Lung microvascular endothelial cell (primary cell): ENCODE data around the gene MIA. TPM values are rescaled to one million over a fixed set of nuclear protein-coding genes. Genes with fewer than 3 reads are reported as not detected.
A peak's percentile ranks its signal among the peaks of the same experiment; 100 is the strongest.
"Not testable (repeated sequence)": the region's sequence is repeated elsewhere in the genome, so short reads cannot be mapped to it uniquely, and the experiment has no call there.

Experiments
- DNase-seq, 2 donors: peaks; one replicate each; pipeline versions ENCODE4 v3.0.0 to v3.0.0-alpha.2; 2010; ENCODE audit warnings: low read depth in 2 of 2
- total RNA-seq: library from RNA; depleted of rRNA; stranded (reverse); fragments of >200 nt; gene quantifications from 2 replicates; pipeline ENCODE4 v1.2.1, GENCODE V29; 2014

MIA gene
- total RNA-seq, 1 donor from 2014 or later = not detected

DNA sequence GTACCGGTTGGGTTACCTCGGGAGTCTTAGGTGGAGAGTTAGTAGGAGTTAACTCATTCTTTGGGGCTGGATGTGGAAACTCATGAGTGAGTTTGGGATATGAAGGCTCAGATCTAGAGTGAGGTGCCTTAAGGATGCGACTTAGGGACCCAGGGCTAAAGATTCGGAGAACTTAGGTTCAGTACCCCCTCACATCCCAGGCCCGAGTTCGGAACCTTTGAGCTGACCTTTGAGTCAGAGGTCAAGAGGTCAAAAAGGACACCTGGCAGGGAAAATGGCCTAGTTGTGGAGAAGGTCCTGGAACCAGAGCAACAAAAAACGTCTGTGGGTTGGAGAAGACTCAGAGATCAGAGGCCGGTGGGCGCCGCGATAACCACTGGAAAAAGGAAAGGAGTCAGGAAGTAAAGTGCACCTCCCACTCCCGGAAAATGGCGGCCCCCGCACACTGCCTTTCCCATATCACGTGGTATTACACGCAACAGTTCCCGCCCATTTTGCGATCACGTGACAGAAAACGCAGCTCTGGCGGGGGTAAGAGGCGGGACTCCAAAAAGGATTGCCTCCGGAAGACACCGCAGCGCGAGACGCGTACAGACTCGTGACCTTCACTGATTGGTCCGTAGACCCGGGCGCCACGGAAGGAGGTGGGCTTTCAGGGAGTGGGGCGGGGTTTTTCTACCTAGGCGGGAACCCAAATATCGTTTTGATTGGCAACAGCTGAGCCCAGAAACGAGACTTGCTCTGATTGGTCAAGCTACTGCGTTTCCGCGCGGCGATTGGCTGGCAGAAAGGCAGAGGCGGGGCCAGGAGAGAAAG is 25.1 kb upstream of the MIA start, which contains the start of gene ACTMAP:
Gene ACTMAP, minus strand, starts transcription at position 420 of the 816 bp plus-strand sequence. CDS start 674 bp downstream, outside the sequence.
- peak; percentile 100 for DNase-seq

- peak; percentile 98 to 99 for DNase-seq
Measured at GRCh38 chr19:40750874-40751537, 24.3 kb upstream of the MIA start, which contains the start of gene SNRPA. TSS of gene SNRPA (plus strand) at chr19:40751203. CDS start at chr19:40751409, 206 bp downstream.

- no peak for DNase-seq
Measured at GRCh38 chr19:40752257-40752781, 23.0 kb upstream of the MIA start.

DNA sequence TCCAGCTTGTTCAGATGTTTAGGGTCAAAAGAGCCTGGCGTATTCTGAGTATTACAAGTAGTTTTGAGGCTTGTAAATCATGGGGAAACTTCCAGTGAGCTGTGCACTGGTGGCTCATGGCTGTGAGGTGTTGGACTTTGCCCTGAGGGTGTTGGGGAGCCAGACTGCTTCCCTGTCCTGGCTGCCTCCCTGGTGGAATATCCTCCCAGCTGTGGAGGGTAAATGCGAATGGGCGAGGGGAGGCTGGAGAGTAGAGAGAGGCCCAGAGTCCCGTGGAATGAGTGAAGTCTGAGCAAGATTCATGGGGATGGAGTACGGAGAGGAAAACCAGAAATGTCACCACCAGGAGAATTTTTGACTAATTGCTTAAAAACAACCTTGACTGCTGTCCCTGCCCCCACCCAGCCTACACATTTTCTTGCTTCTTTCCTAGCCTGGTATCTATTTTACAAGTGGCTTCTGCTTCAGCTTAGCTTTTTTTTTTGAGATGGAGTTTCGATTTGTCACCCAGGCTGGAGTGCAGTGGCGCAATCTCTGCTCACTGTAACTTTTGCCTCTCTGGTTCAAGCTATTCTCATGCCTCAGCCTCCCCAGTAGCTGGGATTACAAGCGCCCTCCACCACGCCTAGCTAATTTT is 20.6 kb upstream of the MIA start:
- DNase-seq = no peak

DNA sequence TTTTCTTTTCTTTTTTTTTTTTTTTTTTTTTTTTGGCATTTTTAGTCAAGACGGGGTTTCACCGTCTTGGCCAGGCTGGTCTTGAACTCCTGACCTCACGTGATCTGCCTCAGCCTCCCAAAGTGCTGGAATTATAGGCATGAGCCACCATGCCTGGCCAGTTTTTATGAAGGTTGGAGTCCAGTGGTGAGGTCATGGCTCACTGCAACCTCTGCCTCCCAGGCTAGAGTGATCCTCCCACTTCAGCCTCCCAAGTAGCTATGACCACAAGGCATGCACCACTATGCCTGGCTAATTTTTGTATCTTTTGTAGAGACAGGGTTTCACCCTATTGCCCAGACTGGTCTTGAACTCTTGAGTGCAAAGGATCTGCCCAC is 20.1 kb upstream of the MIA start:
- no peak for DNase-seq

DNA sequence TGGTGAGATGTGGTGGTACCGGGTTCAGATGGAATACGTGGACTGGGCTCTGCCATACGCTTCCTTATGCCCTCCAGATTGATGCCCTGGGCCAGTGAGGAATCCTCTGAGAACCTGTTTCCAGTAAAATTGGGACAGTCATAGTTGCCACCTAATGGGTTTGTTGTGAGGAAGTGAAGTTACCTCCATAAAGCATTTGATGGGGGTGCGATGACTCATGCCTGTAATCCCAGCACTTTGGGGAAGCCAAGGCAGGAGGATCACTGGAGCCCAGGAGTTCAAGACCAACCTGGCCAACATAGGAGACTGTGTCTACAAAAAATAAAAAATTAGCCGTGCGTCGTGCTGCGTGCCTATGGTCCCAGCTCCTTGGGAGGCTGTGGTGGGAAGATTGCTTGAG is 19.5 kb upstream of the MIA start:
- DNase-seq = no peak

DNA sequence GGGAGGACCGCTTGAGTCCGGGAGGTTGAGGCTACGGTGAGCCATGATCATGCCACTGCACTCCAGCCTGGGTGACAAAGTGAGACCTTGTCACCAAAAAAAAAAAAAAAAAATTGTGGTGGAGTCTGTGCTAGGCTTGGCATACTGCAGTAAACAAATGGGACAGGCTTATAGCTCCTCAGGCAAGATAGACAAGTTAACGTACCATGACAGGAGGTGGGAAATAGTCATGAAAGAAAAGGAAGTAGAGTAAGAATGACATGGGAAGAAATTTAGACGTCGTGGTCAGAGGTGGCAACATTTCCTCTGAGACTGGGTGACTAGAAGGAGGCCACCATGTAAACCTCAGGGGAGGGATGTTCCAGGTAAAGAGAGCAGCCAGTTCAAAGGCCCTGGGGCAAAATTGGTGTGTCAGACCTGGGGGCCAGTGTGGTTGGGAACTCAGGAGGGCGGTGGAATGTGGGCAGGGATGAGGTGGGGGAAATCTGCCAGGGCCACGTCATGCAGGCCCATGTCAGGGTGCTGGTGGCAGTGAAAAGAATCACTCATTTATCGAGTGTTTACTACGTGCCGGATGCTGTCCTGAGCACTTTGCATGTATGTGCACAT is 18.7 kb upstream of the MIA start:
- no peak for DNase-seq

GRCh38 chr19:40758491-40758890 is 16.8 kb upstream of the MIA start:
- no peak for DNase-seq

- no peak for DNase-seq
Measured at GRCh38 chr19:40759352-40759751, 16.0 kb upstream of the MIA start.

DNA sequence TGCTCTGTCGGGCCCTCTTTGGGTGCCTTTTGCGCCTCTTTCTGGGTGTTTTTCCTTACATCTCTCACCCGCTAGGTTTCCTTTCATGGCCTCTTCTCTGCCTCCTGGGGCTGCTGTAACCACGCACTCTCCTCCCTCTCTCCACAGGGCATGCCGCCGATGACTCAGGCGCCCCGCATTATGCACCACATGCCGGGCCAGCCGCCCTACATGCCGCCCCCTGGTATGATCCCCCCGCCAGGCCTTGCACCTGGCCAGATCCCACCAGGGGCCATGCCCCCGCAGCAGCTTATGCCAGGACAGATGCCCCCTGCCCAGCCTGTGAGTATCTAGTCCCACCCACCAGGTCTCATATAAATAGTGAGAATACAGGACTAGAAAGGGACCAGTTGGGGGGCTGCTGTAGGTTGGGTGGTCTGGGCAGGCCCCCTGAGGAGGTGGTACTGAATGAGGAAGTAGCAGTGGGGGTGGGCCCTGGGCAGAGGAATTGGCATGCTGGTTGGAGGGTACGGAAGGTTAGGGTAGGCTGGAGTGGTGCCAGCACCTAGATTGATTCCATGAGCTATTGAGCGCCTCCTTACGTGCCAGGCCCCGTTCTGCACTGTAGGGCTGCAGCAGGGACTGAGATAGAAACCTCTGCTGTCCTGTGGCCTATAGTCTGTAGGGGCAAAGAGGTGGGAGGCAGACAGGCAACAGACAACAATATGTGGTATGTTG is 12.4 kb upstream of the MIA start:
- no peak for DNase-seq

DNA sequence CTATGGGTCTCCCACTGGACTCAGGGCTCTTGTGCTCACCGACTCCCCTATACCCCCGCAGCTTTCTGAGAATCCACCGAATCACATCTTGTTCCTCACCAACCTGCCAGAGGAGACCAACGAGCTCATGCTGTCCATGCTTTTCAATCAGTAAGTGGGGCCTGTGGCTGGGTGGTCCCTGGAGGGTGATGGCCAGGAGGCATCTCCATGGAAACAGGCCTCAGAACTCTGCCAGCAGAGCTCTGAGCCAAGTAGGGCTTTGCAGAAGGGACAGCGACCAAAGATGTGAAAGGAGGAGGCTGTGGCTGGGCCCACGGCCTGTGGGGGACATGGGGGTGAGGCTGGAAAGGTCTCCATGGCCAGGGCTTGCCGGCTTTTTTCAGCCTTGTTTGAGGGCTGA is 11.8 kb upstream of the MIA start:
- DNase-seq = no peak

DNA sequence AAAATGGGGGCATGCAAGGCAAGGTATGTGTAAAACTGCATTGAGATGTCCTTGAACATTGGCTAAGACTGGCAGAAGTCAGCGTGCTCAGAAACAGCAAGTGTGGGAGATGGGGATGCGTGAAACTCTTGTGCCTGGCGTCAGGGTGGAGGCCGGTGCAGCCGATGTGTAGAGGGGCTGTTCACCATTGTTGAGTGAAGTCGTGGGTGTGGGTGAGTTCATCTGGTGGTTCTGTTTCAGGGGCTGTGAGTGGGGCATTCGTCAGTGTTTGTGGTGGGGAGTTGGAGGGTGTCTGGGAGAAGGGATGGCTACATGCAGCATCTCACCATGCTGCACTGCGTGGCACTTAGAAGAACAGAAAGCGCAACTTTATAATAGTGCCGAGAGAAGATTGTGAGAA is 11.4 kb upstream of the MIA start:
- DNase-seq = no peak

DNA sequence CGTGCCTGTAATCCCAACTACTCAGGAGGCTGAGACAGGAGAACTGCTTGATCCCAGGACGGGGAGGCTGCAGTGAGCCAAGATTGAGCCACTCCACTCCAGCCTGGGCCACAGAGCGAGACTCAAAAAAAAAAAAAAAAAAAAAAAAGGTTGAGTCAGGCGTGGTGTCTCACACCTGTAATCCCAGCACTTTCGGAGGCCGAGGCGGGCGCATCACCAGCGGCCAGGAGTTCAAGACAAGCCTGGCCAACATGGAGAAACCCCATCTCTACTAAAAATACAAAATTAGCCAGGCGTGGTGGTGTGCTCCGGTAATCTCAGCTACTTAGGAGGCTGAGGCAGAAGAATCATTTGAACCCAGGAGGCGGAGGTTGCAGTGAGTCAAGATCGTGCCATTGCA is 8.9 kb upstream of the MIA start:
- not testable (repeated sequence) for DNase-seq

DNA sequence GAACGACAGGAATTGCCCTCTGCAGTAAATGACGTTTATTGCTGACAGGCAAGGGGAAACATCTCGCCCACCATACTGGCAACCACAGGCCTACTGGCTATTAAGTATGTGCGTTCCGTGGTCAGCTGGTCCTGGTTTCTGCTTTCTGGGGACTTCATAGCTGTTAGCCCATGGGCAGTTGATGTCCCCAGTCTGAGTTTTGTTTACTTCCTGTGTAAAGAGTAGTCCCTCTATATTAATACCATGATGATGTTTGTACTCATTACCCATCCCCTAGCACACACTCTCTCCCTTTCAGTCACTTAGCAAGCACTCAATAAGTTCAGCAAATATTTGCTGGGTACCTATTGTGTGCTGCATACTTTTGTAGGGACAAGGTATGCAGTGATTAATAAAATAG is 6.5 kb upstream of the MIA start:
- no peak for DNase-seq

DNA sequence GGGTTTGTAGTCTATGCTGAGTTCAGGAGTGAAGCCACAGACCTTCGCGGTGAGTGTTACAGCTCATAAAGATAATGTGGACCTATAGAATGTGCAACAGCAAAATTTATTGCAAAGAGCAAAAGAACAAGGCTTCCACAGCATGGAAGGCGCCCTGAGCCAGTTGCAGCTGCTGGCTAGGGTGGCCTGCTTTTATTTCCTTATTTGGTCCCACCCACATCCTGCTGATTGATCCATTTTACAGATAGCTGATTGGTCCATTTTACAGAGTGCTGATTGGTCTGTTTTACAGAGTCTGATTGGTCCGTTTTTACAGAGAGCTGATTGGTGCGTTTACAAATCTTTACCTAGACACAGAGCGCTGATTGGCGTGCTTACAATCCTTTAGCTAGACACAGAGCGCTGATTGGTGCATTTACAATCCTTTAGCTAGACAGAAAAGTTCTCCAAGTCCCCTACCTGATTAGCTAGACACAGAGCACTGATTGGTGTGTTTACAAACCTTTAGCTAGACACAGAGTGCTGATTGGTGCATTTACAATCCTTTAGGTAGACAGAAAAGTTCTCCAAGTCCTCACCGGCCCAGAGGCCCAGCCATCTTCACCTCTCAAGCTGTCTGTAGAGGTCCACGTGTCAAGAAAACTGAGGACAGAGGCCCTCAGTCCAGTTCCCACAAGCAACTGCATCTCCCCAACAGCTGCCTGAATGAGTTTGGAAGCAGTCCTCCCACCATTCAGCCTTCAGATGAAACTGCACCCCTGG is 4.0 kb upstream of the MIA start:
- peak in 1 of 2 donors; percentile 17 for DNase-seq

GRCh38 chr19:40775632-40776022 is 306 bp downstream of the MIA start:
- no peak for DNase-seq

- DNase-seq = no peak
Measured at GRCh38 chr19:40776364-40776763, 1.0 kb downstream of the MIA start.

GRCh38 chr19:40776932-40777644 is 1.8 kb downstream of the MIA start:
- DNase-seq = peak; percentile 91 to 95

DNA sequence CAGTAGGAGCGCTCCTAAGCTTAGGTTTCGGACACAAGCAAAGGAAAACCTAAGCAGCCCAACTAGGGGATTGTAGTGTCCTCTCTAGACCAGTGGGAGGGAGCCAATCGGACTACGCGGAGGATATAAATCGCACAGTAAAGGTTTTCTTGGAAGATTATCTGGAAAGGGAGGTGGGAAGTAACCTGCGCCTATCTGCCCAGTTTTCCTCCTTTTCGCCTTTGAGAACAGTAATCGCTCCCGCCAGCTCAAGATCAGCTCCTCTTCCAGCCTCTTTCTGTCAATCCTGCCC is 2.3 kb downstream of the MIA start:
- no peak for DNase-seq
